Body of pancreas (tissue), 4 donors: ENCODE results near the gene ZNF586.

Source experiments
- CTCF ChIP-seq, 7 experiments: fragments of 450-650 bp in 4 of 7; fragments of 200-600 bp in 3 of 7; sonication (generic) in 3 of 7; IDR thresholded peaks; one replicate each; pipeline ENCODE4 v1.5.1; 2016 to 2019; ENCODE audit warnings: antibody characterized with exemption in 7 of 7
- POLR2A ChIP-seq, 3 donors: fragments of 450-650 bp; IDR thresholded peaks; one replicate each; pipeline ENCODE4 v1.6.1; 2016; ENCODE audit warnings: antibody characterized with exemption in 3 of 3, mild to moderate bottlenecking in 2 of 3

GRCh38 chr19:57786906-57787305 is 17.4 kb downstream of the ZNF586 start:
- TF ChIP-seq CTCF (IDR thresholded peaks at IDR 0.05): no peak
- TF ChIP-seq POLR2A (IDR thresholded peaks at IDR 0.05): no peak
